ENCODE data around the gene SAP30L. TPM values are rescaled to one million over a fixed set of nuclear protein-coding genes. Genes with fewer than 3 reads are reported as not detected.

The SAP30L gene
- total RNA-seq, 1 experiment from 2014 or later = 53.0 TPM

GRCh38 chr5:154477382-154478223, 31.8 kb downstream of the SAP30L start:
- H4K20me1 ChIP-seq (ENCODE audit: insufficient read depth) = no peaks in the 10 kb centered on the region
- no peak overlapping the region for H3K4me3 ChIP-seq
- H3F3A ChIP-seq (ENCODE audit: insufficient read depth, low read depth) = no peaks in the 10 kb centered on the region
- no peaks in the 10 kb centered on the region for H3K79me2 ChIP-seq (ENCODE audit: low read depth)
- DNase-seq = no peak
- no peaks in the 10 kb centered on the region for H3K9me3 ChIP-seq (ENCODE audit: insufficient read depth, low read depth)
- H3K4me1 ChIP-seq (replicated peaks; ENCODE audit: insufficient read depth) = no peaks in the 10 kb centered on the region
- no peak for TF ChIP-seq EZH2 (IDR thresholded peaks at IDR 0.05; ENCODE audit: low read depth)
- TF ChIP-seq, protein P1, sequence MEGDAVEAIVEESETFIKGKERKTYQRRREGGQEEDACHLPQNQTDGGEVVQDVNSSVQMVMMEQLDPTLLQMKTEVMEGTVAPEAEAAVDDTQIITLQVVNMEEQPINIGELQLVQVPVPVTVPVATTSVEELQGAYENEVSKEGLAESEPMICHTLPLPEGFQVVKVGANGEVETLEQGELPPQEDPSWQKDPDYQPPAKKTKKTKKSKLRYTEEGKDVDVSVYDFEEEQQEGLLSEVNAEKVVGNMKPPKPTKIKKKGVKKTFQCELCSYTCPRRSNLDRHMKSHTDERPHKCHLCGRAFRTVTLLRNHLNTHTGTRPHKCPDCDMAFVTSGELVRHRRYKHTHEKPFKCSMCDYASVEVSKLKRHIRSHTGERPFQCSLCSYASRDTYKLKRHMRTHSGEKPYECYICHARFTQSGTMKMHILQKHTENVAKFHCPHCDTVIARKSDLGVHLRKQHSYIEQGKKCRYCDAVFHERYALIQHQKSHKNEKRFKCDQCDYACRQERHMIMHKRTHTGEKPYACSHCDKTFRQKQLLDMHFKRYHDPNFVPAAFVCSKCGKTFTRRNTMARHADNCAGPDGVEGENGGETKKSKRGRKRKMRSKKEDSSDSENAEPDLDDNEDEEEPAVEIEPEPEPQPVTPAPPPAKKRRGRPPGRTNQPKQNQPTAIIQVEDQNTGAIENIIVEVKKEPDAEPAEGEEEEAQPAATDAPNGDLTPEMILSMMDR (conservative IDR thresholded peaks at IDR 0.05) = no peak
- no TSS peak for BruUV-seq (replicated peaks)
- CTCF ChIA-PET = interaction anchor here (0.6 kb wide), 1 partner anchor 211 kb away, joined by 10 read pairs; no protein-coding TSS in a partner anchor
- H3K9me2 ChIP-seq (ENCODE audit: insufficient read depth) = no peaks in the 10 kb centered on the region
- H3K27ac ChIP-seq = no peak overlapping the region
- no peak overlapping the region for H3K4me2 ChIP-seq
- no peaks in the 10 kb centered on the region for H3K36me3 ChIP-seq (ENCODE audit: low read depth)
- no peak overlapping the region for H2AFZ ChIP-seq
- peaks cover 48% of the 10 kb centered on the region for H3K27me3 ChIP-seq (ENCODE audit: insufficient read depth, low read depth)
- intact Hi-C loops (cut with micrococcal nuclease; ENCODE audit: unreplicated experiment) = no loop called here
- POLR2A ChIA-PET (ENCODE audit: unreplicated experiment) = no interaction called here

- Histone ChIP-seq H3K9me2 (ENCODE audit: insufficient read depth) (no peaks in the 10 kb centered on the region), H4K20me1 (ENCODE audit: insufficient read depth) (no peaks in the 10 kb centered on the region), H2AFZ (no peak within 1 kb of the TSS), H3F3A (ENCODE audit: insufficient read depth, low read depth) (no peaks in the 10 kb centered on the region), H3K4me3 (no peak within 1 kb of the TSS), H3K4me1 (replicated peaks; ENCODE audit: insufficient read depth) (no peaks in the 10 kb centered on the region), H3K36me3 (ENCODE audit: low read depth) (no peaks in the 10 kb centered on the region), H3K27me3 (ENCODE audit: insufficient read depth, low read depth) (peaks cover 51% of the 10 kb centered on the region), H3K4me2 (no peak within 1 kb of the TSS), H3K79me2 (ENCODE audit: low read depth) (no peaks in the 10 kb centered on the region), H3K27ac (no peak within 1 kb of the TSS), H3K9me3 (ENCODE audit: insufficient read depth, low read depth) (no peaks in the 10 kb centered on the region)
- intact Hi-C loops (cut with micrococcal nuclease; ENCODE audit: unreplicated experiment) = no loop called here
- POLR2A ChIA-PET (ENCODE audit: unreplicated experiment) = no interaction called here
- CTCF ChIA-PET = no interaction called here
- TF ChIP-seq, protein P1 (conservative IDR thresholded peaks at IDR 0.05) = no peak
- TF ChIP-seq EZH2 (IDR thresholded peaks at IDR 0.05; ENCODE audit: low read depth) = no peak
- DNase-seq = peak in 1 of 2 experiments; percentile 27
- BruUV-seq (replicated peaks) = no TSS peak
Measured at GRCh38 chr5:154478224-154478565, 32.4 kb downstream of the SAP30L start, which contains the start of gene HAND1. Gene HAND1 (minus strand): TSS chr5:154478227. CDS start chr5:154478008, 219 bp downstream.

DNA sequence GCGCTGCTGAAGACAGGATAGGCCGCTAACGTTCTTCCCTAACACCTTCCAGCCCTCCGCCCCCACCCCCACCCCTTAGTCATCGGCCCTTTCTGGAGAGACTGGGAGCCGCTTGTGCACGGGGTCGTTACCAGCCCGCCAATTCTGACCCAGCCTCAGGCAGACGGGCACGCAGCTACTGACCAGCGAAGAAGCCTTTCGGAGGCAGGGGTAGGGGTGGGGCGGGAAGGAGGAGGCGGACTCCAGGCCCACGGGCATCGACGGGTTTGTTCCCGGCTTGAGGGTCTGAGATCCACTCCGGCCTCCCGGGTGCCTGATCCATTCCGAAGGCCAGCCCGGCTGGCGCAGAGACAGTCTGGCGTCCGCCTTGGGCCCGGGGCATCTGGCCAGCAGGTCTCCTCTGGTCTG, 33.0 kb downstream of the SAP30L start:
- no peak for DNase-seq
- CTCF ChIA-PET = no interaction called here
- Histone ChIP-seq H3F3A (ENCODE audit: insufficient read depth, low read depth) (no peaks in the 10 kb centered on the region), H3K4me2 (no peak overlapping the region), H3K36me3 (ENCODE audit: low read depth) (no peaks in the 10 kb centered on the region), H2AFZ (no peak overlapping the region), H3K27ac (no peak overlapping the region), H3K9me3 (ENCODE audit: insufficient read depth, low read depth) (no peaks in the 10 kb centered on the region), H3K4me1 (replicated peaks; ENCODE audit: insufficient read depth) (no peaks in the 10 kb centered on the region), H3K9me2 (ENCODE audit: insufficient read depth) (no peaks in the 10 kb centered on the region), H3K27me3 (ENCODE audit: insufficient read depth, low read depth) (peaks cover 55% of the 10 kb centered on the region), H3K4me3 (no peak overlapping the region), H3K79me2 (ENCODE audit: low read depth) (no peaks in the 10 kb centered on the region), H4K20me1 (ENCODE audit: insufficient read depth) (no peaks in the 10 kb centered on the region)
- no TSS peak for BruUV-seq (replicated peaks)
- no peak for TF ChIP-seq EZH2 (IDR thresholded peaks at IDR 0.05; ENCODE audit: low read depth)
- TF ChIP-seq, protein P1 (conservative IDR thresholded peaks at IDR 0.05) = no peak
- intact Hi-C loops (cut with micrococcal nuclease; ENCODE audit: unreplicated experiment) = no loop called here
- POLR2A ChIA-PET (ENCODE audit: unreplicated experiment) = no interaction called here

Data from PC-9 (cell line).